HG03095 (cell line): ENCODE data around the gene MTURN.

ENCODE experiments used
- ATAC-seq: cut with Tn5 transposase; IDR thresholded peaks from one replicate; pipeline ENCODE4 v1.9.1; 2021; ENCODE audit warnings: moderate library complexity; ENCODE audit not compliant: unreplicated experiment

The MTURN gene

GRCh38 chr7:30135301-30136116 is 723 bp downstream of the MTURN start:
- ATAC-seq: peak; percentile 24

GRCh38 chr7:30136117-30136731 is 1.4 kb downstream of the MTURN start:
- ATAC-seq: no peak

- no peak for ATAC-seq
Observed at GRCh38 chr7:30136743-30137485, 2.1 kb downstream of the MTURN start.

- ATAC-seq: no peak
Observed at GRCh38 chr7:30139836-30140384, 5.1 kb downstream of the MTURN start.

- no peak for ATAC-seq
Observed at GRCh38 chr7:30140456-30140855, 5.7 kb downstream of the MTURN start.

- ATAC-seq: no peak
Observed at GRCh38 chr7:30142710-30143109, 7.9 kb downstream of the MTURN start.

- ATAC-seq: no peak
Observed at GRCh38 chr7:30143748-30144251, 9.0 kb downstream of the MTURN start.

- ATAC-seq: no peak
Observed at GRCh38 chr7:30144657-30145306, 10.0 kb downstream of the MTURN start.

- ATAC-seq: no peak
Observed at GRCh38 chr7:30145426-30145970, 10.7 kb downstream of the MTURN start.

- no peak for ATAC-seq
Observed at GRCh38 chr7:30146127-30146612, 11.4 kb downstream of the MTURN start.

- no peak for ATAC-seq
Observed at GRCh38 chr7:30147223-30147622, 12.4 kb downstream of the MTURN start.

- ATAC-seq: no peak
Observed at GRCh38 chr7:30147785-30148184, 13.0 kb downstream of the MTURN start.

GRCh38 chr7:30148426-30148825 is 13.6 kb downstream of the MTURN start:
- no peak for ATAC-seq

- no peak for ATAC-seq
Observed at GRCh38 chr7:30148951-30149459, 14.2 kb downstream of the MTURN start.

GRCh38 chr7:30149640-30150272 is 15.0 kb downstream of the MTURN start:
- ATAC-seq: no peak

GRCh38 chr7:30150711-30151110 is 15.9 kb downstream of the MTURN start:
- ATAC-seq: no peak

- ATAC-seq: no peak
Observed at GRCh38 chr7:30154111-30154587, 19.4 kb downstream of the MTURN start.

GRCh38 chr7:30155481-30155880 is 20.7 kb downstream of the MTURN start:
- no peak for ATAC-seq

GRCh38 chr7:30157204-30157603 is 22.4 kb downstream of the MTURN start:
- ATAC-seq: no peak
